ENCODE measurements around the gene NTN1. TPM values are rescaled to one million over a fixed set of nuclear protein-coding genes. Genes with fewer than 3 reads are reported as not detected.

Gene NTN1
- total RNA-seq, 1 experiment from 2014 or later: 4.2 TPM

GRCh38 chr17:9261081-9262012, 240.0 kb downstream of the NTN1 start:
- Histone ChIP-seq H3K79me2 (ENCODE audit: insufficient read depth, low read length) (no peaks in the 10 kb centered on the region), H3K9me3 (ENCODE audit: control insufficient read depth in 1 of 2, insufficient read depth in 1 of 2, low read depth in 1 of 2, low read length in 2 of 2) (no peaks in the 10 kb centered on the region), H3K9ac (ENCODE audit: low read length) (no peak overlapping the region), H3K27ac (ENCODE audit: low read depth, low read length) (no peak overlapping the region), H3K4me2 (ENCODE audit: low read length) (no peak overlapping the region), H4K20me1 (ENCODE audit: insufficient read depth) (no peaks in the 10 kb centered on the region), H3K4me1 (ENCODE audit: control insufficient read depth in 1 of 2, insufficient read depth in 2 of 2, low read length in 2 of 2) (no peaks in the 10 kb centered on the region), H3K36me3 (ENCODE audit: control insufficient read depth in 1 of 2, insufficient read depth in 2 of 2, low read length in 2 of 2) (no peaks in the 10 kb centered on the region), H2AFZ (ENCODE audit: low read depth, low read length, poor library complexity, severe bottlenecking) (no peak overlapping the region), H3K27me3 (ENCODE audit: insufficient read depth, low read length) (no peaks in the 10 kb centered on the region), H3K4me3 (replicated peaks in 1 of 2; ENCODE audit: low read depth in 1 of 2, low read length in 2 of 2) (no peak overlapping the region), H3K9me2 (ENCODE audit: insufficient read depth) (no peaks in the 10 kb centered on the region)
- intact Hi-C loops (cut with micrococcal nuclease): no loop called here
- ChIA-PET POLR2A (no interaction called here), RAD21 (ENCODE audit: low non-redundant PET in 1 of 2, low total read pairs in 2 of 2, uncharacterized antibody in 2 of 2, unreplicated experiment in 2 of 2) (no interaction called here), CTCF (no interaction called here)
- ATAC-seq (no peak), DNase-seq (ENCODE audit: low read depth, low spot score) (no peak)
- no TSS peak for BruUV-seq (replicated peaks)
- TF ChIP-seq MAX (IDR thresholded peaks at IDR 0.05) (no peak), POLR2A (IDR thresholded peaks at IDR 0.05; ENCODE audit: borderline replicate concordance, extremely low read depth, insufficient read depth, insufficient read length) (no peak), ELF1 (IDR thresholded peaks at IDR 0.05; ENCODE audit: borderline replicate concordance, low read depth) (no peak), EZH2phosphoT487 (IDR thresholded peaks at IDR 0.05; ENCODE audit: borderline replicate concordance) (no peak)

- no peak for DNase-seq (ENCODE audit: low read depth, low spot score)
- ChIA-PET RAD21 (ENCODE audit: low non-redundant PET in 1 of 2, low total read pairs in 2 of 2, uncharacterized antibody in 2 of 2, unreplicated experiment in 2 of 2) (no interaction called here), CTCF (no interaction called here), POLR2A (no interaction called here)
- H3K27ac ChIP-seq (ENCODE audit: low read depth, low read length): no peak overlapping the region
- ATAC-seq: no peak
- H2AFZ ChIP-seq (ENCODE audit: low read depth, low read length, poor library complexity, severe bottlenecking): no peak overlapping the region
- no peaks in the 10 kb centered on the region for H3K79me2 ChIP-seq (ENCODE audit: insufficient read depth, low read length)
- no peaks in the 10 kb centered on the region for H3K4me1 ChIP-seq (ENCODE audit: control insufficient read depth in 1 of 2, insufficient read depth in 2 of 2, low read length in 2 of 2)
- no TSS peak for BruUV-seq (replicated peaks)
- H3K9me3 ChIP-seq (ENCODE audit: control insufficient read depth in 1 of 2, insufficient read depth in 1 of 2, low read depth in 1 of 2, low read length in 2 of 2): no peaks in the 10 kb centered on the region
- H3K9me2 ChIP-seq (ENCODE audit: insufficient read depth): no peaks in the 10 kb centered on the region
- H3K27me3 ChIP-seq (ENCODE audit: insufficient read depth, low read length): no peaks in the 10 kb centered on the region
- no peak overlapping the region for H3K9ac ChIP-seq (ENCODE audit: low read length)
- H3K4me2 ChIP-seq (ENCODE audit: low read length): no peak overlapping the region
- no peaks in the 10 kb centered on the region for H3K36me3 ChIP-seq (ENCODE audit: control insufficient read depth in 1 of 2, insufficient read depth in 2 of 2, low read length in 2 of 2)
- H3K4me3 ChIP-seq (replicated peaks in 1 of 2; ENCODE audit: low read depth in 1 of 2, low read length in 2 of 2): no peak overlapping the region
- H4K20me1 ChIP-seq (ENCODE audit: insufficient read depth): no peaks in the 10 kb centered on the region
- intact Hi-C loops (cut with micrococcal nuclease): no loop called here
- TF ChIP-seq REST (IDR thresholded peaks at IDR 0.05; ENCODE audit: low read depth) (no peak), YY1 (IDR thresholded peaks at IDR 0.05; ENCODE audit: extremely low read depth, insufficient replicate concordance, low read depth, low read length) (no peak), ZBTB33 (IDR thresholded peaks at IDR 0.05; ENCODE audit: extremely low read depth, insufficient replicate concordance, low read length) (no peak), TCF7L2 (IDR thresholded peaks at IDR 0.05; ENCODE audit: borderline replicate concordance, extremely low read depth, insufficient read depth, insufficient read length) (no peak), EZH2phosphoT487 (IDR thresholded peaks at IDR 0.05; ENCODE audit: borderline replicate concordance) (no peak), EZH2 (IDR thresholded peaks at IDR 0.05) (no peak), ZNF274 (IDR thresholded peaks at IDR 0.05; ENCODE audit: low read depth, low read length) (no peak)
Observed at GRCh38 chr17:9266031-9266680, 244.8 kb downstream of the NTN1 start.

Data from HCT116 (cell line).